Measurements from ENCODE around the gene TMEM109. TPM values are rescaled to one million over a fixed set of nuclear protein-coding genes. Genes with fewer than 3 reads are reported as not detected.
A peak's percentile ranks its signal among the peaks of the same experiment; 100 is the strongest.

TMEM109 gene, protein sequence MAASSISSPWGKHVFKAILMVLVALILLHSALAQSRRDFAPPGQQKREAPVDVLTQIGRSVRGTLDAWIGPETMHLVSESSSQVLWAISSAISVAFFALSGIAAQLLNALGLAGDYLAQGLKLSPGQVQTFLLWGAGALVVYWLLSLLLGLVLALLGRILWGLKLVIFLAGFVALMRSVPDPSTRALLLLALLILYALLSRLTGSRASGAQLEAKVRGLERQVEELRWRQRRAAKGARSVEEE
- 64.1 TPM for polyA plus RNA-seq (2013, experiment 1 of 2)
- 63.1 TPM for polyA plus RNA-seq (2013, experiment 2 of 2)

DNA sequence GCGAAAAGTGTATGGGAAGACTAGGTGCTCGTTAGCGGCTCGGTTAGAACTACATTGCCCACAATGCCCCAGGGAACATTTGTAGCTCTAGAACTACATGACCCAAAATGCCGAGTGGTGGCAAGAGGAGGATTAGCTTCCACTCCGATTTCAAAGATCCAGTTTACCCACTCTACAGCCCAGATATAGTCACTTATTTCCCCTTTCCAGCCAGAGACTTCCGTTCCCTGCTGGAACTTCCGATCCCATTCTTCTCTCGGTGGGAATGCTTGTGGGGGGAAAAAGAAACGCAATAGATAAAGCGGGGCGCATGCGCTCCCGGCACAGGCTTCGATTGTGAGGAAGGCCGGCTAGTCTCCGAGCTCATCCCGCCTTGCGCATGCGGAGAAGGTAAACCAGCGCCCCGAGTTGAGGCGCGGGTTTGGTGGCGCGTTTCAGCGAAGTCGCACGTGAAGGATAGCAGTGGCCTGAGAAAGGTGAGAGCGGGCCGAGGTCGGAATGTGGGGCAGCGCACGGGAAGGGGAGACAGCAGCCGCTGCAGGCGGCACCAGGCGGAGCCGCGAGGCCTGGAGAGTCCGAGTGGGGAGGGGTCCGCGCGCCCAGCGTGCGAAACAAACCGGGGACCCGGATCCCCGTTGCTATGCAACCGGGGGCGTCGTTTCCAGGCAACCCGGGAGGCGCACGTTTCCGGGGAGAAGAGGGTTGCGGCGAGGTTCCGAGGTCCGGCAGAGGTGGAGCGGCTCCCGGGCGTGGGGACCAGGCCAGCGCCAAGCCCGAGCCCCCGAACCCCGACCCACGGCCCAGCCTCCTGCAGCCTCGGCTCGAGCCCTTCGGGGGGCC lies at the start of gene TMEM109:
TMEM109 (plus strand) TSS at position 366 of the 840 bp plus-strand sequence. CDS start 5,536 bp downstream, outside the sequence.
- Histone ChIP-seq H2BK15ac (ENCODE audit: low read length) (peak within 1 kb of the TSS; percentile 52), H3K79me1 (ENCODE audit: low read depth, low read length) (peaks cover 9% of the 10 kb centered on the region), H3K14ac (ENCODE audit: low read length) (peak within 1 kb of the TSS; percentile 67), H2BK120ac (ENCODE audit: low read depth, low read length) (no peak within 1 kb of the TSS), H2BK12ac (ENCODE audit: low read length) (peak within 1 kb of the TSS; percentile 79), H2BK5ac (ENCODE audit: low read length) (peak within 1 kb of the TSS; percentile 79), H3K27me3 (ENCODE audit: control insufficient read depth in 3 of 3, insufficient read depth in 3 of 3, low read depth in 1 of 3, low read length in 3 of 3) (no peaks in the 10 kb centered on the region), H3K27ac (replicated peaks; ENCODE audit: low read length) (peak within 1 kb of the TSS; percentile 99), H3K18ac (ENCODE audit: low read length) (peak within 1 kb of the TSS; percentile 97), H3K36me3 (replicated peaks in 1 of 2; ENCODE audit: control insufficient read depth in 2 of 2, insufficient read depth in 2 of 2, low read length in 2 of 2) (peaks cover 0 to 31% of the 10 kb centered on the region in 2 donors), H4K8ac (ENCODE audit: low read depth, low read length) (peak within 1 kb of the TSS; percentile 33), H3K9me3 (replicated peaks in 1 of 2; ENCODE audit: control insufficient read depth in 2 of 2, insufficient read depth in 1 of 2, low read depth in 1 of 2, low read length in 2 of 2) (no peaks in the 10 kb centered on the region), H4K91ac (ENCODE audit: low read depth, low read length, poor library complexity) (peak within 1 kb of the TSS; percentile 1), H3K4ac (ENCODE audit: low read length) (no peak within 1 kb of the TSS), H3K9ac (ENCODE audit: low read depth, low read length, poor library complexity) (peak within 1 kb of the TSS; percentile 87), H2AK5ac (ENCODE audit: low read depth, low read length) (peak within 1 kb of the TSS; percentile 54), H2AFZ (ENCODE audit: low read length) (peak within 1 kb of the TSS; percentile 97), H3K4me3 (ENCODE audit: low read length in 2 of 2) (peak within 1 kb of the TSS; percentile 82 to 88), H3K4me1 (ENCODE audit: control insufficient read depth in 2 of 2, insufficient read depth in 1 of 2, low read depth in 1 of 2, low read length in 2 of 2) (peaks cover 21 to 22% of the 10 kb centered on the region in 2 donors), H3K23ac (ENCODE audit: low read depth, low read length, poor library complexity) (peak within 1 kb of the TSS; percentile 66), H3K4me2 (ENCODE audit: insufficient read depth, low read length, poor library complexity, severe bottlenecking) (peak within 1 kb of the TSS; percentile 91)
- peak; percentile 93 for DNase-seq (ENCODE audit: low spot score)
- WGBS, 2 donors (ENCODE audit: extremely low coverage in 2 of 2, insufficient read length in 2 of 2, insufficient replicate concordance in 1 of 2): no CpG with 5 or more reads among the region's 70 CpGs

DNA sequence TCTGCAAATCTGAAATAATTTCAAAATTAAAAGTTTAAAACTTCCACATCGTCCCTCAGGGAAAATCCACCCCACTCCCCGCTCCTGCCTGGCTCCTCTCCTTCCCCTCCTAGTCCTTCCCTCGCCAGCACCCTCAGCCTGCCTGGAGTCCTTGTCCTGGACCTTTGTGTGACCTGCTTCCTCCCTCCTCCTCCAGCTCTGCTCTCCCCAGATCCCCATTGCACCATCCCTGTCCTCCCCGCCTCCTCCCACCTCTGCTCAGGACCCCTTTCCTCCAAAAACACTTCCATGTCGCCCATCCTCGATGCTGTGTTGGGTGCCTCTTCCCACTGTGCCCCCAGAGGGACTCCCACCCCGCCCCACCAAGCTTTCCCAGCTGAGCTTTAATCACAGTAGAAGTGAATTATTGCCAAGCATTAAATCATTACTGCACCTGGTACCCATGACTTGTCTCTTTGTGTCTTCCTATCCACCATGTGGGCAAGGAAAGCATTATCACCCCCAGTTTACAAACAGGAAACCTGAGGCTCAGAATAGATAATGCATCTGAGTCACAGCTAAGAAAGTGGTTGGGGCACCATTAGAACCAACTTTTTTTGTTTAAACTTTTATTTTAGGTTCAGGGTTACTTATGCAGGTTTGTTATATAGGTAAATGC lies 49.0 kb upstream of the TMEM109 start:
- Histone ChIP-seq H3K23ac (ENCODE audit: low read depth, low read length, poor library complexity) (peak overlapping the region; percentile 11), H2BK120ac (ENCODE audit: low read depth, low read length) (no peak overlapping the region), H3K4me2 (ENCODE audit: insufficient read depth, low read length, poor library complexity, severe bottlenecking) (no peak overlapping the region), H3K36me3 (replicated peaks in 1 of 2; ENCODE audit: control insufficient read depth in 2 of 2, insufficient read depth in 2 of 2, low read length in 2 of 2) (no peaks in the 10 kb centered on the region), H4K91ac (ENCODE audit: low read depth, low read length, poor library complexity) (no peak overlapping the region), H3K27ac (replicated peaks; ENCODE audit: low read length) (no peak overlapping the region), H3K79me1 (ENCODE audit: low read depth, low read length) (no peaks in the 10 kb centered on the region), H2BK12ac (ENCODE audit: low read length) (no peak overlapping the region), H2BK5ac (ENCODE audit: low read length) (no peak overlapping the region), H2AFZ (ENCODE audit: low read length) (no peak overlapping the region), H3K27me3 (ENCODE audit: control insufficient read depth in 3 of 3, insufficient read depth in 3 of 3, low read depth in 1 of 3, low read length in 3 of 3) (peaks cover 0 to 5% (median 0%) of the 10 kb centered on the region in 3 experiments), H4K8ac (ENCODE audit: low read depth, low read length) (no peak overlapping the region), H3K18ac (ENCODE audit: low read length) (no peak overlapping the region), H3K4me3 (ENCODE audit: low read length in 2 of 2) (no peak overlapping the region), H2BK15ac (ENCODE audit: low read length) (no peak overlapping the region), H3K14ac (ENCODE audit: low read length) (peak overlapping the region; percentile 25), H3K9ac (ENCODE audit: low read depth, low read length, poor library complexity) (no peak overlapping the region), H3K4ac (ENCODE audit: low read length) (no peak overlapping the region), H3K9me3 (replicated peaks in 1 of 2; ENCODE audit: control insufficient read depth in 2 of 2, insufficient read depth in 1 of 2, low read depth in 1 of 2, low read length in 2 of 2) (no peaks in the 10 kb centered on the region), H2AK5ac (ENCODE audit: low read depth, low read length) (no peak overlapping the region), H3K4me1 (ENCODE audit: control insufficient read depth in 2 of 2, insufficient read depth in 1 of 2, low read depth in 1 of 2, low read length in 2 of 2) (peaks cover 0 to 4% of the 10 kb centered on the region in 2 donors)
- DNase-seq (ENCODE audit: low spot score): no peak
- WGBS, 2 donors (ENCODE audit: extremely low coverage in 2 of 2, insufficient read length in 2 of 2, insufficient replicate concordance in 1 of 2): no CpG with 5 or more reads among the region's 7 CpGs

DNA sequence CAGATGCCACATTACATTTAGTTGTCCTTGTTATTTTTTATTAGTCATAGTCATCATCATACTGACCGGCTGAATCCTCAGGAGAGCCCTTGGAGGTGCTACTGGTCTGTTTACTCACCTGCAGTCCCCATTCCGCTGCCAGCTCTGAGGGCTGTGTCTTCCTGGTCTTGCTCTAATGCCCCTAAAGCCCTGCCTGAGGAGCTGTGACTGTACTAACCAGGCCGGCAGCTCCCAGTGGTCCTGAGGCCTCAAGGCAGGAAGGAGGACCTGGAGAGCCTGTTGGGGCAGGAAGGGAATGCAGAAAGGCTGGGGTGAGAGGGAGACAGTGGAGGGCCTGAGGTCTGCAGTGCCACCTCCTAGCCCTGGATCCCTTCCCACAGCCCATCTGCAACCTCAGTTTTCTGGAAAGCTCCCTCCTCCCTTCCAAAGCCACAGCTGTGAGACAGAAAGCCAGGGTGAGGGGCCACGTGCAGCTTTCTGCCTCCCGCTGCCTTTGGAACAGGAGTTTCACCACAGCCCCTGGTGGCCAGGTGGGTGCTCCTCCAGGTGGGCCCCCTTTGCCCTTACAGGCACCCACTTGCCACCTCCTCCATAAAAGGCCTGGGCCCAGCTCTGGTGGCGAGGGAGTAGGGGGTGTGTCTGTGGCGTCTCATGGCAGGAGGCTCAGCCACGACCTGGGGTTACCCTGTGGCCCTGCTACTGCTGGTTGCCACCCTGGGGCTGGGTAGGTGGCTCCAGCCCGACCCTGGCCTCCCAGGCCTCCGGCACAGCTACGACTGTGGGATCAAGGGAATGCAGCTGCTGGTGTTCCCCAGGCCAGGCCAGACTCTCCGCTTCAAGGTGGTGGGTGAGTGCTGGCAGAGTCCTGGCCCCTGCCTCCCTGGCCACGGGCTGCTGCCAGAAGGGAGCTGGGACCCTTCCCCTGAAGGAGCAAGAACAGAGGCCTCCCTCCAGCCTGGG lies 46.8 kb upstream of the TMEM109 start, which contains the start of gene ZP1:
ZP1 (plus strand) TSS at position 632 of the 960 bp plus-strand sequence; CDS start at position 652, 20 bp downstream.
- Histone ChIP-seq H3K9me3 (replicated peaks in 1 of 2; ENCODE audit: control insufficient read depth in 2 of 2, insufficient read depth in 1 of 2, low read depth in 1 of 2, low read length in 2 of 2) (no peaks in the 10 kb centered on the region), H2BK12ac (ENCODE audit: low read length) (no peak within 1 kb of the TSS), H3K23ac (ENCODE audit: low read depth, low read length, poor library complexity) (peak within 1 kb of the TSS; percentile 69), H2BK120ac (ENCODE audit: low read depth, low read length) (no peak within 1 kb of the TSS), H3K4me3 (ENCODE audit: low read length in 2 of 2) (peak within 1 kb of the TSS in 1 of 2 donors; percentile 41), H3K27ac (replicated peaks; ENCODE audit: low read length) (no peak within 1 kb of the TSS), H3K9ac (ENCODE audit: low read depth, low read length, poor library complexity) (no peak within 1 kb of the TSS), H3K27me3 (ENCODE audit: control insufficient read depth in 3 of 3, insufficient read depth in 3 of 3, low read depth in 1 of 3, low read length in 3 of 3) (peaks cover 0 to 5% (median 0%) of the 10 kb centered on the region in 3 experiments), H3K4ac (ENCODE audit: low read length) (no peak within 1 kb of the TSS), H2BK5ac (ENCODE audit: low read length) (no peak within 1 kb of the TSS), H3K36me3 (replicated peaks in 1 of 2; ENCODE audit: control insufficient read depth in 2 of 2, insufficient read depth in 2 of 2, low read length in 2 of 2) (no peaks in the 10 kb centered on the region), H4K8ac (ENCODE audit: low read depth, low read length) (no peak within 1 kb of the TSS), H2AFZ (ENCODE audit: low read length) (peak within 1 kb of the TSS; percentile 4), H3K4me1 (ENCODE audit: control insufficient read depth in 2 of 2, insufficient read depth in 1 of 2, low read depth in 1 of 2, low read length in 2 of 2) (no peaks in the 10 kb centered on the region), H4K91ac (ENCODE audit: low read depth, low read length, poor library complexity) (no peak within 1 kb of the TSS), H2AK5ac (ENCODE audit: low read depth, low read length) (peak within 1 kb of the TSS; percentile 95), H3K18ac (ENCODE audit: low read length) (peak within 1 kb of the TSS; percentile 29), H3K79me1 (ENCODE audit: low read depth, low read length) (no peaks in the 10 kb centered on the region), H3K4me2 (ENCODE audit: insufficient read depth, low read length, poor library complexity, severe bottlenecking) (no peak within 1 kb of the TSS), H2BK15ac (ENCODE audit: low read length) (peak within 1 kb of the TSS; percentile 91), H3K14ac (ENCODE audit: low read length) (no peak within 1 kb of the TSS)
- WGBS, 2 donors (ENCODE audit: extremely low coverage in 2 of 2, insufficient read length in 2 of 2, insufficient replicate concordance in 1 of 2): no CpG with 5 or more reads among the region's 13 CpGs
- DNase-seq (ENCODE audit: low spot score): no peak

Measured in neuronal stem cell (in vitro differentiated cells).